Measurements from ENCODE around the gene TMEM272.
A peak's percentile ranks its signal among the peaks of the same experiment; 100 is the strongest.

The TMEM272 gene

DNA sequence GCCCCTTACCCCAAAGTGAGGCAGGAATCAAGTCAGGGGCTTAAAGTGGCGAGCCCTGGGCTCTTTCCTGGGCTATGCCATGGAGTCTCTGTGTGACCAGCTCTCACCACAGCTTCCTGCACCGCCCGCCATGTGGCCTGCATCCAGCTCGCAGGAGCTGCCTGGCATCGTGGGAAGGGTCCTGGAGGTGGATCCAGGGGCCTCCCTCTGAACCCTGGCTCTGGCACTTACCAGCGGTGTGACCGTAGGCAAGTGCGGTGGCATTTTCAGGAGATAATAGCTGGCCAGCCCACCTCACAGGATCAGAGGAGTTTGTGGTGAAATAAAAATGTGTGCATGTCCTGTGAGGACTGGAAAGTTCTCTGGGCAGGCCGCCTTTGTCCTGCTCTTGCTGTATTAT is 67.1 kb downstream of the TMEM272 start:
- DNase-seq: no peak

- DNase-seq: no peak
These were observed 68.8 kb downstream of the TMEM272 start for GRCh38 chr13:51776179-51776578.

GRCh38 chr13:51773515-51773914 is 71.5 kb downstream of the TMEM272 start:
- no peak for DNase-seq

DNA sequence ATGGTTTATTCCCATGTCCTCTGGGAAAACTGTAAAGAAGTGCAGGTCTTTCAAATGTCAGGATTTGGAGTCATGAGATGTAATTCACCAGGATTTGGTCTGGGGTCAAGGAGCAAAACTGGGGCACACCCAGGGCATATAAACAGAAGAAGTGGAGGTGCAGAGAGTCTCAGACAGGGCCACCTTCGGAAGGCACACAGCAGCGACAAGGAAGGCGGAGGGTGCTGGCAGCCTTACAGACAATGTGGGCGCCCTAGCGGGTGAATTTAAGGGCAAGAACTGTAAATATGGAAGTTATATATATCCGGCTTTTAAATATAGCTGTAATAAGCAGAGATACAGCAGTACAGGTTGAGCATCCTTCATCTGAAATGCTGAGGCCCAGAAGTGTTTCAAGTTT is 72.2 kb downstream of the TMEM272 start:
- DNase-seq: no peak

- no peak for DNase-seq
These were observed 72.9 kb downstream of the TMEM272 start for GRCh38 chr13:51772105-51772455.

DNA sequence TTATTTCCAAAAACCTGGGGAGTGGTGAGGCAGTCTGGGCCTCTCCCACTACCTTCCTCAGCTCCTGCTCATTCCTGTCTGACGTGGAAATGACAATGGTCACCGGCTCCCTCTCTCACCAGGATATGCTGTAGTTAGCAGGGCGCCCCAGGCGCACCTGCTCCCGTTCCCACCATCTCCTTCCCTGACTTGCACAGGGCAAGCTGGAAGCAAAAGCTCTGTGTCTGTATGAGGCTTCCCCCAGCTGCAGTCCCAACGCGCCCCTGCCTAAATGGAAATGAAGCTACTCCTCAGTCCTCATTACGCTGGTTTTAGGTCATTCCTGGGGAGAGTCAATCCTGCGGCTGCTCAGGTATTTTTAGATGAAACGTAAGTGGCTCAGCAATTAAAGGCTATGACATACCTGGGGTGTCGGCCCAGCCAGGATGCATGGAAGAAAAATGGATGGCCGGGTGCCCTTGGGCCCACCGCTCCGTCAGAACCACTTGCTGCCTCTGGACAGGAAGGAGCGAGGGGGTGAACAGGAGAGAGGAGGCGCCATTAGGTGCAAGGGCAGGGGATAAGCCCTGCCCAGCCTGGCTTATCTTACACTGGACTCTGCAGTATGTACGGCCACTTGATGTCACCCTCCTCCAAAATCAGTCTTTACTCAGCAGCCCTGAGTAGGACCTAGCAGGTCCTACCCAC is 73.4 kb downstream of the TMEM272 start:
- no peak for DNase-seq

DNA sequence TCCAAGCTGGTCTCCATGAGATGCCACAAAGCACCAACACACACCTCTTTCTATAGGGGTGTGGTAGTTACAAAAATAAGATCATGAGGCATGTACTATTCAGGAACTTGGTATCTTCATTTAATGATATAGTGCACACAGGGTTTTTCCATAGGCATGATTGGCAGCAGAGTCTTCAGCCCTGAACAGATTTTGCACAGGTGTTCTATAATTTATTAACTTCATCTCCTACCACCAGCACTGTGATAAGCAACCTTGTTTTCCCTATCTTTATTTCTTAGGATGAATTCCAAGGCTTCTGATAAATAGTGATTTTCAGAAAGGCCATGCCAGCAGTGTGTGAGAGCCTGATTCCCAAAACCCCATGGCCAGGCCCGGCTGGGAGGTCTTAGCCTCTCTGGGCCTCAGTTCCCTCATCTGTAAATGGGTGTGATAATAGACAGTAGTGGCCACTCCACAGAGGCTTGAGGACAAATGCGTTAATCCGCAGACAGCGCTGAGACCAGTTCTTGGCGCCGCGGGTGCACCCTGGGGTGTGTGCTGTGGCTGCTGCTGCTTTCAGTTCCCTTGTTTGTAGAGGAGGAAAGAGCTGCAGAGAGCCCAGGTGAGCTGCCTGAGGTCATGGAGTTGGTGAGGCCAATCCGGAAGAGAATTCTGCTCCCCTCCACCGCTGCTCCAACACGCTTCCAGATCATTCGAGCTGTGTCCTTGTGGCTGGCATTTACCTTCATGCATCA is 74.1 kb downstream of the TMEM272 start:
- no peak for DNase-seq

- no peak for DNase-seq
These were observed 74.8 kb downstream of the TMEM272 start for GRCh38 chr13:51770160-51770559.

DNA sequence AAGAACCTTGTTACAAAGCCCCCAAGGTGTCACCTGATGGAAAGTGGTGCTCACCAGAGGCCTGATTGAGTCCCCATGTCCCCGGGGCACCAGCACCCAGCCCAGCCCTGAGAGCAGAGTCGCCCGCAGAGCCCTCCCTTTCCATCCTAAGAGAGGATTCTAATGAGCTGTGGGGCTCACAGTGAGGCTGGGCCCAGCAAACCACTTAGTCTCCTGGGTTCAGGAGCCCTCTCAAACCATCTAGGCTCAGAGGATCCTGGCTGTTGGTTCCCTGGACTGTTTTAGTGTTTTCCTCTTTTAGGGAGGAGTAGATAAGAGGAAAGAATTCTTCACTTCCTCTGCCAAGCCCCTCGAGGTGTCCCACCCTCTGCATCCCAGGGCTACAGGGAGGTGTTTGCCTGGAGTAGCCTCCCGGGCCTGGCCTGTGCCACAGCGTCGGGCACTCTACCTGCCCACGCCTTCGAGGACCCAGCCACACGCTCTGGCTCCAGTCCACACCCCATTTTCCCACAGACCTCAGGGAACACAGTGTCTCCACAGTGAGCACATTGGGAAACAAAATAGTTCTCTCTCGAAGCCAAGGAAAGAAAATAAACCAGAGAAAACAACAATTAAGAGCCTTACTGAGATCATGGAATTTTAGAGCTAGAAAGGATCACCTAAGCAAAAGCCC is 75.4 kb downstream of the TMEM272 start:
- DNase-seq: no peak

GRCh38 chr13:51768976-51769375 is 76.0 kb downstream of the TMEM272 start:
- DNase-seq: no peak

DNA sequence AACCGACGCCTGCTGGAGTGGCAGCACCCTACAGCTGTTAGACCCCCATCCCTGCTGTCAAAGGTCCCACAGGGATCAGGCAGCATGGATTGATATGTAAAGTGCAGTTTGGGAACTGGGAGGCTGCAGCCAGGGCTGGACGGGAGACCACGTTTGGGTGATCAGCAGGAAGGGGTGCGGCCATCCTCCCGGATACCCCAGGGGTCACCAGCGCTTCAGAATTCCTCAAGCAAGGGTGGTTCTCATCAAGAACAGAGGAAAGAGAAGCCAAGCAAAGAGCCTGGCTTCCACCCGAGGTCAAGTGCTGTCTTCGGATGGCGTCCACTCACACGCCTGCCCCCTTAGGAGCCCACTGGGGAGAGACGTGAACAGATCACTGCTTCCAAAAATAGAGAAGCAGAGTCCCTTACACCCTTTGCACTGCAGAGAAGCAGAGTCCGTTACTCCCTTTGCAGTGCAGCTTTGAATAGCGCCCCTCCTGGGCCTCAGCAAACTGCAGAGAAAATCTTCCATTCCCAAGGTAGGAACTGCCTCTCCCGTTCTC is 76.5 kb downstream of the TMEM272 start:
- DNase-seq: no peak

DNA sequence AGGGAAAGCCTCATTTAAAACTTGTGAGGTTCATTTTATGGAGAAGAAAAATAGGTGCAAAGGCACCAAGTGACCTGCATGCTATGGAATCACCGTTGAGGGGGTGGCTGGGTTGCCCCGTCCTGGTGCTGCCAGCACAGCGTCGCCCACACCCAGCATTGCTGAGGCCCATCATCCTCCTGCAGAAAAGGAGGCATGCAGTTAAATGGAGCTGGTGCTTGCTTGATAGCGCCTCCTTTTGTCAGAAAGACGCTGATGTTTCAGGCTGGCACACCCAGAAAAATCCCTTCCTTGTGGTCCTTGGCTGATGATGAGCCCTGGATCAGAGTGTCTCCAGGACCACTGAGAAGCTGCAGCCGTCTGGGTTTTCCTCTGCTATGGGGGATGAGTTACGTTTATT is 77.9 kb downstream of the TMEM272 start:
- no peak for DNase-seq

DNA sequence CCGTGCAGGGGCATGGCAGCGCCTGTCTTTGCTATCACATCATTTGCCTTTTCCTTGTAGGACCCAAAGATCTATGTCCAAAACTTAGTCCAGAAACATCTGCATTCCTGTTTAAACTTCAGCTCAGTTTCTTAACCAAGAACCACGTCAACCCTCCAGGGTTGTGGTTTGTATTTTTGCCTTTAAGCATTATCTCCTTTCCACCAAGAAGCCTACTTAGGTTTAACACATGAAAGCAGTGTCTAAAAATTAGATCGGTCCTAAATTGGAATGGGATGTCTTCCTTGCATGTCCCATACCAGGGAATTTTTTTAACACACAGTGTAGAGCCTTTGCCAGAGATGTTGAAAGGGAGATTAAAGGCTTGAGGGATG is 79.8 kb downstream of the TMEM272 start:
- no peak for DNase-seq

- peak; percentile 68 for DNase-seq
These were observed 80.5 kb downstream of the TMEM272 start for GRCh38 chr13:51764184-51765141.

GRCh38 chr13:51763486-51763885 is 81.5 kb downstream of the TMEM272 start:
- DNase-seq: no peak
